ENCODE results near the gene PPP1R36.
"Not testable (repeated sequence)": the region's sequence is repeated elsewhere in the genome, so short reads cannot be mapped to it uniquely, and the experiment has no call there.

PPP1R36 gene

DNA sequence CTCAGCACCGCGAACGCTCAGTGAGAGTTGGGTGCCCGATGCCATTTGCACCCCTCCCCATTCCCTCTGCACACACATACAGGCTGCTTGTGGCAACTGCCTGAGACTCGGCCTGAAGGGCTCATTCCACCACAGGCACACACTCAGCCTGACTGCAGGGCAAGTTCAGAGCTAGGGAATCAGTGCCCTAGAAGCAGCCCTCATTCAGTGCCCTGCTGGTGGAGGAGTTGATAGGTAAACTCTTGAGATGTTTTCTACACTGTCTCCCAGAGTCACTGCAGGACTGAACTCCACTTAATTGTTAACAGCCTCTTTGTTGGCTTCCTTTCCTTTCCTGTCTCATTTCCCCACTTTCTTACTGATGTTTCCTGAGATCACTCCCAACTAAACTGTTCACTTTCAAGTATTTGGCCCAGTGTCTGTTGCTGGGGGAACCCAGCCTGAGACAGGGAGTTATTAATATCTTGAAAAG lies 16.9 kb downstream of the PPP1R36 start:
- no peak for DNase-seq (ENCODE audit: low read depth in 2 of 2)

DNA sequence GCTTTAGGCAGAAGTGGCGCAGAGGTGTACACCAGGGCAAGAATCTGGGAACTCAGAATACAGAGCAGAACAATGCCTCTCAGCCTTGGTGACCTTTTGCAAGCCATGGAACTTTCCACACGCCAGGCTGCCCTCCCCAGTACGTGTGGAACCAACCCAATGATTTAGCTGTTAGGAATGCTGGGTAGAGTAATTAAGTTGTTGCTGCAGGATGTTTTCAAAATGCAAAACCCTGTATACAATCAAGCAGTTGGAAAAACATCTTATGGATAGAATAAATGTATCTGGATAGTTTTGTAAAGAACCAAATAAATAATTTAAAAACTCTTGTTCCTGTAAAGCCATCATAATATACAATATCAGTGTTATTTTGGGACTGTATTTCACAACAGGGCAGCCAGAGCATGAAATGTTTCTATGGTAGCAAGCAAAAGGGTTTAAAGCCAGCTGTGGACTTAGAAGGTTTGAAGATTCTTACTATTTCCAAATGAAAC lies 19.4 kb downstream of the PPP1R36 start:
- DNase-seq (ENCODE audit: low read depth in 2 of 2), result no peak

DNA sequence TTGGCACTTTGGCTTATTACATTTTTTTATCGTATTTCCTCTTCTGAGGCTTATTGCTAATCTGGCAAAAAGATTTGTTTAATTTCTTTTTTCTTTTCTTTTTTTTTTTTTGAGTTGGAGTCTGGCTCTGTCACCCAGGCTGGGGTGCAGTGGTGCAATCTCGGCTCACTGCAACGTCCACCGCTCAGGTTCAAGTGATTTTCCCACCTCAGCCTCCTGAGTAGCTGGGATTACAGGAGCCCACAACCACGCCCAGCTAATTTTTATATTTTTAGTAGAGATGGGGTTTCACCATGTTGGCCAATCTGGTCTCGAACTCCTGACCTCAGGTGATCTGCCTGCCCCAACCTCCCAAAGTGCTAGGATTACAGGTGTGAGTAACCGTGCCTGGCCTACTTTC lies 19.9 kb downstream of the PPP1R36 start:
- not testable (repeated sequence) for DNase-seq (ENCODE audit: low read depth in 2 of 2)

DNA sequence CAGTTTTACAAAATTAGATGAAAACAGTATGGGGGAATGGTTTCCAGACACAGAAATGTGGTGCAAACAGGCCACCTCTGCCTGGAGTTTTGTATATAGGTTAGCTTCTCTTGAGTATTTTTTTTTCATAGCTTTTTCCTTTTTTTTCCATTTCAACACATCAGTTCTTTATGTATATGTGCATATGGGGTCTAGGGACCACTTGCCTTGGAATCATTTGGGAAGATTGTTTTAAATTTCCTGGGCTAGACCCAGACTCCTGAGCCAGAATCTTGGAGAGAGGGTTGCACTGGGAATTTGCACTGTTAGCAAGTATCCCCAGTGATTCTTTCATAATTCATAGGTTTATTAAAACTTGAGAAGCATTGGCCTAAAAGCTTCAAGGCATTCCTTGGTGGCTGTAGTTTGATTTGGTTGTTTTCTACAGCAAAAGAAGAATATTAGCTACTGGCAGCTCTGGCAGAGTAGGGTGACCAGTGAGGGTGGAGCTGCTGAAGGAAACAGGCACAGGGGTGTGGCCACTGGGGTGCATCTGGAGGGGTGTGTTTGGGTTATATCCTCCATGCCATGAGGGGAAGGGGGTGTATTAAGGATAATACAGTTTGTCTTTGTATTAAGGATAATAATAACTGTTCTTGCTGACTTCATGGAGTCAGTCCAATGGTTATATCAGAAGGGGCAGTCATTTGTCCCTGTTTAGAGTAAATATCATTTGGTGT lies 22.8 kb downstream of the PPP1R36 start:
- no peak for DNase-seq (ENCODE audit: low read depth in 2 of 2)

DNA sequence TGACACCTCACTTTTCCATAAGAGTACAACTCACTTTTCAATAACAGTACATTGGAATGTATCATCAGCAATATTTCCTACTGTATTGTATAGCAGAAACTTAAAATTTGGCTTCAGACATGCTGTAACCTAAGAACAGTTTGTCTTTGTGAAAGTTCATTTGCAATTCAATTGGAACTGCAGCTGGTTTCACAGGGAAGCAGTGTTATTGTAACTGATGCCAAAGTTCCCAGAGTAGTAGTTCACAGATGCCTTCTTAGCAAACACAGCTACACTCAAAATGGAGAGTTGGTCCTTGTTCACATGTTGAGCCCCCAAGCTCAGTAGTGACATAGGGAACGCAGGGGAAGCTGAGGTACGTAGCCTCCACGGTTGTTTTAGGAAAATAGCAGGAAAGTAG lies 23.3 kb downstream of the PPP1R36 start:
- DNase-seq (ENCODE audit: low read depth in 2 of 2), result no peak

DNA sequence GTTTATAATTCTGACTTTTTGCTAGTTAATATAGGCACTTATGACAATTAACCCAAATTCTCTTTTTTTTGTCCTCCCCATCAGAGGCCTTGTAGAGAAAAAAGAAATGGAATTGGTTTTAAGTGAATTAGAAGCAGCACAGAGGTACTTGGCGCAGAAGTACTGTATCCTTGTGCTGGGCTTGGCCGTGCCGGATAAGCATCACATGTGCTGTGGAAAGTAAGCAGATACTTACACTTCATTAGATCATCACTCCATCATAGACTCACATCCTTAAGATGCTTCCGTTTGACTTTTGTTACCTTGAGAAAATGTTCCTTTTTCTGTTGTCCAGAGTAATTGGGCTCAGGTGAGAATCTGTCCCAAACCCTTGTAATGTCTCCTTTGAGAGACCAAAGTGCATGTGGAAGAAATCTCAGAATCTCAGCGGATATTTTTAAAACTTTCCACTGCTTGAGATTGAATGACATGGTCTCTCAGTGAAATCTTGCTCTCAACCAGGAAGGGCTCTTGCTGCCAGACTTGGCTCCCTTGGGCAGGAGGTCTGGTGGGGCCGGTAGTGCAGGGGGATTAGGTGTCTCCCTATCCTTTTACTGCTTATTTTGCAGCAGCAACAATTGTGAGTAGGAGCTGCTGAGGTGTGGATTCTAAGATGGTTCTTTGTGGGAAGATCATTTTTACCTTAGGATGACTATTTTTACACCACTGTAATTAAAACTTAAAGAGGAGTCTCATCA lies 24.8 kb downstream of the PPP1R36 start:
- DNase-seq (ENCODE audit: low read depth in 2 of 2), result no peak

DNA sequence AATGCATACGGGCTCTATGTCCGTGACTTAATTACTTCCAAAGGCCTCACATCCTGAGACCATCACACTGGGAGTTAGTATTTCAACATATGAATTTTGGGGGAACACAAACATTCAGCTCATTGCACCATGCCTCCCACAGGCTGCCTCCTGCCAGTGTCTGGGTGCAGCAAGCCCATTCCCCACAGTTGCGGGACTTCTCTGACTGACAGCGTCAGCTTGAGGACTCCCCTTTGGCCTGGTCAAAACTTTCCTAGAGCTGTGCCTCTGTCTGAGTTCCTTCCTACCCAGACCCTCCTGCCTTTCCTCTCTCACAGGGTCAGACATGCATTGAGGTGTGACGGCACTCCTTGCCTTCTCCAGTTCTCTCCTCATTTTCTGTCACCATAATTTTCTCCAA lies 27.4 kb downstream of the PPP1R36 start:
- no peak for DNase-seq (ENCODE audit: low read depth in 2 of 2)

DNA sequence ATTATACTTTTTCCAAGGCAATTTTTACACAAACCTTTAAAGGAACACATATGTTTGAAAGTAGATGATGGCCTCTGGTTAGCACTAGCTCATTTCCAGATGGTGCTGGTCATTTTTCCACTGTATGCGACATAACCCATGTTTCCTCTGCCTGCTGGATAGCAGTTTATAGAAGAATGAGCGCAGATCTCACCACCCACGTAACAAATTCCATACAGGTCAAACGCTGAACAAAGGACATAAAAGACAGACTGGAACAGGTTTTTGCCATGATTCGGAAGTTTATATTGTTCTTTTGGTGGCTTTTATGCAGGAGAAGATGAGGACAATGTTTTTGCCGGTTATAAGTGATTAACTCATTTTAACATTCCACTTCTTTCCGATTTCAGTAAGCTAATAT lies 30.7 kb downstream of the PPP1R36 start:
- no peak for DNase-seq (ENCODE audit: low read depth in 2 of 2)

DNA sequence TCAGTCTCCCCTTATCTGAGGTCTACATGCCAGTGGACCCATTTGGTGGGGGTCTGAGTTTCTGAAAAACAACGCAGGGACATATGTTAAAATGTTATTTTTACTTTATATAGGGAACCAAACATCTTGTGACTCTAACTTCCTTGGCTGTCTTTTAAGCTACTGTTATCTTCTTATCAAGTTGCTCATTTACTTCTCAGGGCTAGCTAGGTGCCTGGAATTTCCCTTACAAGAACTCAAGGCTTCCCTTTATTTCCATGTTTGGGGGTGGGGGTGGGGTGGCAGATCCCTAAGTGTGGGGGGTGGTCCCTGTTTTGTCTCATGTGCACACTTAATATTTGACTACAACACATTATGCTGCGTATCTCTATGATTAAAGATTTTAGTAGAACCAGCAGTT lies 31.6 kb downstream of the PPP1R36 start:
- no peak for DNase-seq (ENCODE audit: low read depth in 2 of 2)

DNA sequence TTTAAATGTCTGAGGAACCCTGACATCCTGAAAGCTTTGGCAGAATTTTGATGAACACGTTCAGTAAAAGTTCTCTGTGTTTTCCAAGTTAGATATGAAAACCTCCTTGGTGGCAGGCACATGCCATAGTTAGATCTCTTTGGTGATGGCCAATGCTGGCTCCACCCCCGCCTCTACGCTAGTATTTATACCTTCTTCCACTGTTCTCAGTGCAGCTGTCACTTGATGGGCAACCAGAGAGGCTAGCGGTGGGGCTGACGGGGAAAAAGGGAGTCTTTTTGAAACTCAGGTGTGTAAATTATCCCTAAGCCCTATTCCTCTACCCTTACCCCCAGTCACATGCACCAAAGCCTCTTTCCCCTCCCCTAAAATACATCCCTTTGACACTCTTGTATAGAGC lies 32.1 kb downstream of the PPP1R36 start:
- no peak for DNase-seq (ENCODE audit: low read depth in 2 of 2)

DNA sequence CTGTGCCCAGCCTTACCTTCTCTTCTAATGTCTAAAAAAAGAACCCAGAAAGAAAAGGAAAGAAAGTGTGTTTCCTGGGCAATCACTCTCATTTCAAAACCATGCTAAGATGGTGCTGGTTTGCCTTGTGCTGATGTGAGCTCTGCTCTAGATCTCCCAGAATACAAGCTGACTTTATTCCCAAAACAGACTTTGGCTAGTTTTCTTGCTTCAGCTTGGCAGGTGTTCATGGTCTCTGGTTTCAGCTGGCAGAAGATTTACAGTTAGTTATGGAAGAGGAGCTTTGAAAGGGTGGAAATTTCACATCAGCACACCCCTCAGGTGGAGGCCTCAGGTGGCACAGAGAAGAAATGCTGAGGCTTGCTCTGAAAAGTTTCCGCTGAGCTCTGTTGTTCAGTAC lies 34.4 kb downstream of the PPP1R36 start:
- no peak for DNase-seq (ENCODE audit: low read depth in 2 of 2)

DNA sequence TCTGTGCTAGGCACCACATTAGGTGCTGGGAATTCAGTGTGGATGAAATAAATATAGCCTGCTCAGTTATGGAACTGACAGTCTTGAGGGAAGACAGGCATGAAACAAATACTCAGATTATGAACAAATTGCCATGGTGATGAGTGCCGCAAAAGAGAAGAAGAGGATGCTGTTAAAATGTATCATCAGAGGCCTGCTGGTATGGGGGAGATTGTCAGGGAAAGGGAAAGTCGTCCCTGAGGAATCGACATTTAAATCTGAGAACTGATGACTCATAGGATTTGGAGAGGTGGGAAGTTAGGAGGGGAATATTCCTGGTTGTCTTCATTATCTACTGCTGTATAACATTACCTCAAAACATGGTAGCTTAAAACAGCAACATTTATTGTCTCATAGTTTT lies 42.0 kb downstream of the PPP1R36 start:
- DNase-seq (ENCODE audit: low read depth in 2 of 2), result no peak

DNA sequence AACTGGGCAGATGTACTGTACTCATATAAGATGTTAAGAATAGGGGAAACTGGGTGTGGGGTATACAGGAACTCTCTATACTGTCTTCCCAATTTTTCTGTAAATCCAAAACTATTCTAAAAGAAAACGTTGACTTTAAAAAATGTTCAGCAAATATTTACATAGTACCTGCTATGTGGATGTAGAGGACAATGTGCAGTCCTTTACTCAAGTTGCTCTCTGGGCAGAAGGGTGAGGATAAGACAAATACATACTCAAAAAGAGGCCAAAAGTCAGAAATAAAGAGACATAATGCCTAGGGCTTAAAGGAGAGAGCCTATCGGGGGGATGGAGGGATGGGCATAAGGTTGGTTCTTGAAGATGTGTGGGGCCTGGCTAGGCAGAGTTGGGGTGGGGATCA lies 44.7 kb downstream of the PPP1R36 start:
- no peak for DNase-seq (ENCODE audit: low read depth in 2 of 2)

DNA sequence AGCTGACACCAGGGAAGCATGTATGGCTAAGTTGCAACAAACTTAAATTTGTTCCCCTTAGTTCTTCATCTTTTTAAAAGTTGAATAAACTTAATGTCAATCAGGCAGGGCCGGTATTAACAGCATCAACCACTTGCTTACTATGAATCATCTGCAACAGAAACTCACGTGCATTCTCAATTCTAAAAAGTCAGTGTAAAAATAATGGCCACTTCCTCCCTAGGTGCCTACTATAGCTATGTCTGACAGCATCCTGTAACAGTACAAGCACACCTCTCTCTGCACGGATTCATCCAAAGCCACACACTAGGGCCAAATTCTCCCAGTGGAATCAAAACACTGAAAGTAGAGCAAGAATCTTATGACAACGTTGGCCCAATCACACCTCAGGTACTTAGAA lies 48.6 kb downstream of the PPP1R36 start:
- DNase-seq (ENCODE audit: low read depth in 2 of 2), result no peak

DNA sequence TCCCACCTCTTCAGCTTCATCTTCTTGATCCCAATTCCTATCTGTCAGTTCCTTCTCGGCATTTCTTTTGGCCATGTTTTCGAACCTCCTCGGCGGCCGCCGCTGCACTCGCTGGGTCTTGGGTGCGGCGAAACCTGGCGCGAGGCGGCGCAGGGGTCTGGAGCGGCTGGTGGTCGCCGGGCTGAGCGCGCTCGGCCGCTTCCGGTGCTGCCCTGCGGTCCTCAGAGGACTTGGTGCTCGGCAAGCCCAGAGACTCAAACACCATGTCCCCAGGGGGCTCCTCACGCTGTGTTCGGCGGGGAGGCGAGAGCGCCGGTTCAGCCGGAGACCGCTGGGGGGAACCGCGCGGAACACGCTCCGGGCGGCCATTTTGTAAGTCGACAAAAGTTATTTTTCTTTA lies 51.8 kb downstream of the PPP1R36 start:
- no peak for DNase-seq (ENCODE audit: low read depth in 2 of 2)

DNA sequence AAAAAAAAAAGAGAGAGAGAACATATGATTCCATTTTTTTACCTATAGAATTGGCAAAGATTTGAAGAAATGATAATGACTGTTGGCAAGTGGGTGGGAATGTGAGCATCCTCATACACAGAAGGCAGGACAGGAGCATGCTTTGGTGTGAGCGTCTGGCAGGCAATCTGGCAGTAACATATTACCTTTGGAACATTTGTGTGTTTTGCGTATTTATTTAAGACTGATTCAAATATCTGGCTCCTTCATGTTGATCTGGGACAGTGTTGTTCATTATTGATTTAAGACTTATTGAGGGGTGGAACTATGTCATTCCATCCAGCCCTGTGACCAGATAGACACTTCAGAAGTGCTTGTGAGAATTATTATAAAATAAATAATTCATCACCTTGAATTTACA lies 53.1 kb downstream of the PPP1R36 start:
- DNase-seq (ENCODE audit: low read depth in 2 of 2), result no peak

DNA sequence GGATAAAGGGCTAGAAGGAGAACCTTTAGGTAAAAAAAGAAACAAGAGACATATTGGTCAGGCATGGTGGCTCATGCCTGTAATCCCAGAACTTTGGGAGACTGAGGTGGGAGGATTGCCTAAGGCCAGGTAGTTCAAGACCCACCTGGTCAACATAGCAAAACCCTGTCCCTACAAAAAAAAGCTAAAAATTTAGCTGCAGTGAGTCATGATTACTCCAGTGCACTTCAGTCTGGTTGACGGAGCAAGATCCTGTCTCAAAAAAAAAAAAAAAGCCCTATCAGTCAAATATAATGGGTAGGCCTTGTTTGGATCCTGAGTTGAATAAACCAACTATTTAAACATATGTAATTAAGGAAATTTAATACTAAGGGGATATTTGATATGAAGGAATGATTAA lies 54.2 kb downstream of the PPP1R36 start:
- no peak for DNase-seq (ENCODE audit: low read depth in 2 of 2)

DNA sequence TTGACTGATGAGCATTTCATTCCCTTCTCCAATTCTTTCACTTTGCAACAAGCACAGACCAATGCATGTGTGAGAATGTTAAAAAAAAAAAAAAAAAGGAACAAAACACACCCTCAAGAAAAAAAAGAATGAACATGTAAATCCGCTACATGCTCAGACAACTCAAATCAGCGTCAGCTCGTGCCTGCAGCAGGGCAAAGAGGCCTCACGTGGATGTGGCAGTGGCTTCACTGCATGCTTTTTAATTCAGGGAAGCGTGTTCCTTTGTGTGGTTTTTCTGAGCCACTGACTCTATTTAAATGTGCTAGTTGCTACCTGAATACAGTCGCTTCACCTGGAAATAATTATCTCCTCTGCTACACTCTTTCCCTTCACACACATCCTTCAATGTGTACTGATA lies 55.1 kb downstream of the PPP1R36 start:
- DNase-seq (ENCODE audit: low read depth in 2 of 2), result no peak

DNA sequence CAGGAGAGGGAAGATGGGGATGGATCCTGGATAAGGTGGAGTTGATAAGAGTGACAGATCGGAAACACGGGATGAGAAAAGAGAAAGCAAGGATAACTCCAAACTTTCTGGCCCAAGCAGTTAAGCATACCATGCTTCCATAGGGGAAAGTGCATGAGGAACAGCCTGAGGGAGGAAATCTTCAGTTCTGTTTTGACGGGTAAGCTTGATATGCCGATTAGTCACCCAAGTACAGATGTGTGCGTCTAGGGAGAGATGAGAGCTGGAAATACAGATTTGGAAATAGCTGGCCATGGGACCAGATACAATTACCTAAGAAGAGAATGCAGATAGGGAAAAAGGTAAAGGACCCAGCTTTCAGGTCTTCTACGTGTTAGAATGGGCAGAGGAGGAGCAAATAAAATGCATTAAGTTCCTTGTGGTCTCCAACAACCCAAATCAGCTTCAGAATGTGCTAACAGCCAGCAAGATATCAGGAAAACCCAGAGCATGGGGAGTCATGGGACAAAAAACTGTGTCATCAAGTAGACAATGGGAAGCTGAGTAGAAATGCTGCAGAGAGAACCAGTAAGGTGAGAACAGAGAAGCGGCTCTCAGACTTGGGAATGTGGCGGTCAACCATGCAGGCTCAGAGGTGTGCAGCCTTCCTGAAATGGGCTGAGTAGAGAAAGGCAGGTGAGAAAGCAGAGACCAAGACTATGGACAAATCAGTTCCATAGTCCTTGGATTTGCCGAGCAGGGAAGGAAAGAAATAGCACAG lies 56.3 kb downstream of the PPP1R36 start:
- no peak for DNase-seq (ENCODE audit: low read depth in 2 of 2)

DNA sequence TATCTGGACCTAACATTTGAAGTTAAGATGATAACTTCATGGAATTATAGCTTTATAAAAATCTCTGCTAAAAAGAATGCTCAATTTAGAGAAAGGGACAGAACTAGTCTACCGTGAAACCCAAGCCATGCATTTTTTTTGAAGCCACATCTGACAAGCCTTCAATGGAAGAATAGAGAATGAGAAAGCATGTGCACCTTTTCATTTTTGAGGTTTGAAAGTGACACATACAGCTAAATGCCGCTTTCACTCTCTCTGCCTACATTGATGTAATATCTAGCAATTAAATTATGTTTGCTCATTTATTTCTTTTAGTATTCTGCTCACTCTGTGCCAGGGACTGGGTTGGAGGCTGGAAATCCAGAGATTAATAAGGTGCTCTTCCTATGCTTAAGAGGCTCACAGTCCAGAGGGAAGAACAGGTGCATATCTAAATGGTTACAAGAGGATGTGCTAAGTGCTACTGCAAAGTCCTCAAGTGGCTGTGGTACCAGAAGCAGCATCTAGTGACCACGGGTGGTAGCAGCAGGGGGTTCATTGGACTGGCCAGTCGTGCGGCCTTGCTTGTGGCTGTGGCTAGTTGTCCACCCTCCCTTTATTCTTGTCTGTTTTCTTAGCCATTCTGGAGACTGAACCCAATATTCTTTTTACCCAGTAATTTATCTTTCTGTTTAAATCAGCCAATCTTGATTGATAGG lies 60.4 kb downstream of the PPP1R36 start:
- no peak for DNase-seq (ENCODE audit: low read depth in 2 of 2)

DNA sequence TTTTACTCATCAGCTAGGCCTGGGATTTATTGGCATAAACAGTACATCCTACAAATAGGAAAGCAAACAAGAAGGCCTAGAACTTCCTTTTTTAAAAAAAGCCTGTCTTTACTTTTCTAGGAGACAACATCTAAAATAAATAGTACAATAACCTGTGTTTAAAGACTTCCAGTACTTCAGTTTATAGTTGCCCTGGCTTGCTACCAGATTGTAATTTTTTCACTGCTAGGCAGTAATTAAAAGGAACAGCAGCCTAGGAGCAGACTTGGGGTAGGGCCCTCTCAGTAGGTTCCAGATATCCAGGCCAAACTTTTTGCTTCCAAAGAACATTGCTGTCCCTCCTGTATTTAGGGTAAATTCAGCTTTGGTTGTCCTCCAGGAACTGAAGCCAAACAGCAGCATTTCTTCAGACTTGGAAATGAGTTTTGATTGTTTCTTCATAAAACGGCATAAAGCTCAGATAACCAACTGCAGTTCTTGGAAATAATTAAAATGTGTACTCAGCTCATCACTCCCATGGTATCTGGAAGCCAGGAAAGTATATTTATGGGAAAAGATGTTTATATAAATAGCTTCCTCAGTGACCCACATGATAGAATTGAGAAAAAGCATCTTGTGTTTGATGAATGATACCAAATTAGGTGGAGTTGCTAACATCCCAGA lies 61.7 kb downstream of the PPP1R36 start:
- no peak for DNase-seq (ENCODE audit: low read depth in 2 of 2)

DNA sequence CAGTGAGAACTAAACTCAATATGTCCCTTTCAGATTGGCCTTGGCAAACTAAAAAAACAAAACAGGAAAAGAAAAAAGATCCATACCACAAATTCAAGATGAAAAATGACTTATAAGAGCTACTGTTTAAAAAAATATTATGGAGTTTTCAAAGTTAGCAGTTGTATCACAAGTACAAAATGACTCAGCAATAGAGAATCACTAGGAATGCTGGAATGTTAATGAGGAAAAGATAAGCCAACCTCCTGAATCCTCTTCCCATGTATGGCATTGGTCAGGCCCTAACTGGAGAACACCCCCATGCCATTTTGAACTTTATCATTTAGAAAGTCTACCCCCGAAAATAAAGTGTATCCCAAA lies 62.2 kb downstream of the PPP1R36 start:
- DNase-seq (ENCODE audit: low read depth in 2 of 2), result no peak
